ENCODE data around the gene LNPEP.

LNPEP gene

DNA sequence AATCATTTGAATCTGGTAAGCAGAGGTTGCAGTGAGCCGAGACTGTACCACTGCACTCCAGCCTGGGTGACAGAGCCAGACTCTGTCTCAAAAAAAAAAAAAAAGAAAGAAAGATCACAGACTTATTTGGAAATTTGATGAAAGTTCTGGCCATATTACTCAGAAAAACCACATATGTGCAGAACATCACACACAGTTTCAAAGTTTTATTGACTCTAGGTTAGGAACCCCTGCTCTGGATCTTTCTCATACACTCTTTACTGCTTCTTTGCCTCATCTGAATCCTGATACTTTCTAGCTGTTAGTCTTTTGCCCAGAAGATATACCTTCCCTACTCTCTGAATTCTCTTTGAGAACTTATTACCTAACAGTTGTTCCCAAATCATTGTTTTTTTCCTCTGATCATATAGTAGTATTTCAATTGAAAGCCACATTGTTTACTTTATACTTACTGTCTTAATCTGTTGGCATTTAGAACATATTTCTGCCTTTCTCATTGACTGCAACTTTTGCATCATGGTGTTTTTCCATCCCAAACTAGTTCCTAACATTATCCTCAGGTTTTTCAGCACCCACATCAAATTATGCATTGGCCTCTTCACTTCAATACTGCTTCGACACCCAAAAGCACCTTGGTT lies 68.7 kb downstream of the LNPEP start:
- no peaks in the 10 kb centered on the region for H3K36me3 ChIP-seq (ENCODE audit: control insufficient read depth, insufficient read depth, low read length)
- H3K27me3 ChIP-seq (ENCODE audit: control insufficient read depth, insufficient read depth, low read length): no peaks in the 10 kb centered on the region
- H3K4me3 ChIP-seq (ENCODE audit: low read depth, low read length): no peak overlapping the region
- H3K9ac ChIP-seq (ENCODE audit: low read length): no peak overlapping the region
- no peaks in the 10 kb centered on the region for H3K4me1 ChIP-seq (ENCODE audit: control insufficient read depth, insufficient read depth, low read length)
- H3K27ac ChIP-seq (ENCODE audit: low read depth, low read length): no peak overlapping the region
- no peaks in the 10 kb centered on the region for H3K9me3 ChIP-seq (ENCODE audit: control insufficient read depth, insufficient read depth, low read depth, low read length)

DNA sequence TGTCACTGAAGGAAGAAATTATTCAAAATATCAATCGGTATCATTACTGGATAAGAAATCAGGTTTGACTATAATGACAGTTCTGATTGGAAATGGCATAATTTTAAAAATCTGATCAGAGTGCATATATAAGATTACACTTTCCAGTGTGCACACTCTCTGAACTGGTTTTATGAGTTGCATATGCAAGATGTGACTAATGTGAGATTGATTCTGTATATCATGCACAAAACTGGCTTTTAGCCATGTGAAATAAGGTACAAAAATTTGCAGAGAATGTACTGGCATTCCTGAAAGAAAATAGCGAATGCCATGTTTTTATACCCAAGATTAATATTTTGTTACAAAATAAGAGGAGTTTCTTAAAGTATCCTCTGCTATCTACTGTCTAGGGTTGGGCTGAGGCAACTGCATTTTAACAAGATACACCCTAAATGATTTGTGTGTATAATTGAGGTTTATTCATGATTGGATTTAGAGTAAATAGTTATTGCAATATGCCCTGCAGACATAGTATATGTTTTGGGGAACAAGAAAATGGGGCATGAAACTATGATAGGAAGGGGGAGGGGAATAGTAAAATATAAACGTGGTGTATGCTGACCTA lies 70.7 kb downstream of the LNPEP start:
- no peaks in the 10 kb centered on the region for H3K9me3 ChIP-seq (ENCODE audit: control insufficient read depth, insufficient read depth, low read depth, low read length)
- H3K36me3 ChIP-seq (ENCODE audit: control insufficient read depth, insufficient read depth, low read length): no peaks in the 10 kb centered on the region
- H3K27ac ChIP-seq (ENCODE audit: low read depth, low read length): no peak overlapping the region

DNA sequence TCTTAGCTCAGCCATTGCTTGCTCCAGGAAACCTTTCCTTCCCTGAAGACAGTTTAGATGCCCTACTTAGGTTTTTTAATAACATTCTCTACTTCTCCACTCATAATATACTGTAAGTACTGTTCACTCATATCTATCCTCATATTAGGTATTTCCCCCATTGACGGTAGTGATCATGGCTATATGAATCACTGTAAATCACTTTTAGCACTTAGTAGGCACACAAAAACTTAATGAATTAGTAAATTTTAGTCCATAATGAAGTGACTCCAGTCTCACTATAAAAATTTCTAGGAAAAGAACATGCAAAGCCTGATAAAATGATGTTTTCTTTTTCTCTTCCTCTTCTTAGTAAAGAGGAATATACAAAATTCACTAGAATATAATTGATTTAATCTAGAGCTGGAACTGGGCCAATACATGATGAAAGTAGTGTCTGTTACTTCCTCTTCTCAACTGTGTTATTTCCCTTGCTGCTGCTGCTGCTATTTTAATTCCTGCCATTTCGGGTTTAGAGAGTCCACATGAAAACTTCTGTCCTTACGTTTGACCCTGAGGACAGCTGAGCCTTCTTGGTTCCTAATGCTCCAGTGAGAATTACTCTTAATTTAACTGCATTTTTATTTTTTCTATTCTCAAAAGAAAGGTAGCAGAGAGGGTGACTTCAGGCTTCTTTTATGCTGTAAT lies 73.5 kb downstream of the LNPEP start:
- H3K27ac ChIP-seq (ENCODE audit: low read depth, low read length): no peak overlapping the region
- H3K4me1 ChIP-seq (ENCODE audit: control insufficient read depth, insufficient read depth, low read length): no peaks in the 10 kb centered on the region
- H3K9ac ChIP-seq (ENCODE audit: low read length): no peak overlapping the region
- H3K4me3 ChIP-seq (ENCODE audit: low read depth, low read length): no peak overlapping the region
- no peaks in the 10 kb centered on the region for H3K27me3 ChIP-seq (ENCODE audit: control insufficient read depth, insufficient read depth, low read length)
- H3K9me3 ChIP-seq (ENCODE audit: control insufficient read depth, insufficient read depth, low read depth, low read length): no peaks in the 10 kb centered on the region
- H3K36me3 ChIP-seq (ENCODE audit: control insufficient read depth, insufficient read depth, low read length): no peaks in the 10 kb centered on the region

More for the DNA sequence above, 70.7 kb downstream of the LNPEP start:
- Histone ChIP-seq H3K4me3 (ENCODE audit: low read depth, low read length) (no peak overlapping the region), H3K4me1 (ENCODE audit: control insufficient read depth, insufficient read depth, low read length) (no peaks in the 10 kb centered on the region), H3K27me3 (ENCODE audit: control insufficient read depth, insufficient read depth, low read length) (no peaks in the 10 kb centered on the region), H3K9ac (ENCODE audit: low read length) (no peak overlapping the region)

DNA sequence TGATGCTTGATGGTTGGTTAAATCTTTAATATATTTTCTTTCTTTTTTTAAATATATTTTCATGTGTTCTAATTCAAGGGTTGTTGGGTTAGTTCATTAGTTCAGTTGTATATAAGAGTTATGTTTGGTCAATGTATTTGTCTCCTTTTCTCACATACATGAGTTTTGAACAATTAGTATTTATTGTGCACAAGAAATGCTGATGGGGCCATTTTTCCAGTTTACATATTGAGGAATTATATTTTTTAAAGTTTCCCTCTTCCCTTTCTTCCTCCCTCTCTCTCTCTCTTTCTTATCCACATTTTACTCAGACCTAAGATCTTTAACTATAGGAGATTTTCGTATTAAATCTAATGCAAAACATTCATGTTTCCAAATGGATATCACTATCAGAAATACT lies 74.0 kb downstream of the LNPEP start:
- no peak overlapping the region for H3K4me3 ChIP-seq (ENCODE audit: low read depth, low read length)
- no peaks in the 10 kb centered on the region for H3K9me3 ChIP-seq (ENCODE audit: control insufficient read depth, insufficient read depth, low read depth, low read length)
- no peak overlapping the region for H3K9ac ChIP-seq (ENCODE audit: low read length)
- H3K27ac ChIP-seq (ENCODE audit: low read depth, low read length): no peak overlapping the region
- H3K36me3 ChIP-seq (ENCODE audit: control insufficient read depth, insufficient read depth, low read length): no peaks in the 10 kb centered on the region
- no peaks in the 10 kb centered on the region; the same call in 1 of the 2 replicates for H3K4me1 ChIP-seq (ENCODE audit: control insufficient read depth, insufficient read depth, low read length)
- H3K27me3 ChIP-seq (ENCODE audit: control insufficient read depth, insufficient read depth, low read length): no peaks in the 10 kb centered on the region

DNA sequence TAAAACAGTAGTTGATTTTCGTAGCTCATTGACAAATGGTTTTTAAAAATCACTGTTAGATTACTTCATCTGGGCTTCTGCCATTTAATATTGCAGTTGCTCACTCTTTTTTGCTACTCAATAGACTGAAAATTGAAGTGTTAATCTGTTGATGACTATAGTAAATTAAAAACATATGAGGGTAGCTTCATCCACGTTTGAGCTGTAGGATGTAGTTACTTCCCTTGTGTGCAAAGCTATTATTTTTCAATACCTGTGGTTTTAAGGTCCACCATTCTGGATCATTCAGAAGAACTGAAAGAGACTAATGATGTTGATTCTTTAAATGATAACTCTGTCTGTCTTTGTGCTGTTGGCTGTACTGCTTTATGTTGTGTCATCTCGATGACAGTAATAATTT lies 74.7 kb downstream of the LNPEP start:
- H3K9me3 ChIP-seq (ENCODE audit: control insufficient read depth, insufficient read depth, low read depth, low read length): no peaks in the 10 kb centered on the region
- H3K27ac ChIP-seq (ENCODE audit: low read depth, low read length): no peak overlapping the region
- H3K4me1 ChIP-seq (ENCODE audit: control insufficient read depth, insufficient read depth, low read length): no peaks in the 10 kb centered on the region; the same call in 1 of the 2 replicates
- no peaks in the 10 kb centered on the region for H3K36me3 ChIP-seq (ENCODE audit: control insufficient read depth, insufficient read depth, low read length)
- no peaks in the 10 kb centered on the region for H3K27me3 ChIP-seq (ENCODE audit: control insufficient read depth, insufficient read depth, low read length)
- H3K4me3 ChIP-seq (ENCODE audit: low read depth, low read length): no peak overlapping the region
- no peak overlapping the region for H3K9ac ChIP-seq (ENCODE audit: low read length)

DNA sequence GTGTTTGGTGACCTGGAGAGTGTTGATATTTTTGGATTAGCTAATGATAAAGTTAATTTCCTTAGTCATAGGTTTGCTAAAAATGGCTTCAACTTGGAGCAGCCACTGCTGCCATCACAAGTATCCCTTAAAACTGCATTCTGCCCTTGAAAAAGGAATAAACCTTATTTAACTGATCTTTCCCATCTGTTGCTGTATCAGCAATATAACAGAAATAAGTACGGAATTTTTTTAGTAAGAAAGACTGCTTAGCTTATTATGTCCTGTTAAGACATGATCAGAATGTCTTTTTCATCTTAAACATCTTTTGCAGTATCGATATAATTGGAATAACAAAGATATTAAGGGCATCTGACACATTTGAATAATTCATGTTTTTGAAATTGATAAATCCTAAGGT lies 75.7 kb downstream of the LNPEP start:
- Histone ChIP-seq H3K9me3 (ENCODE audit: control insufficient read depth, insufficient read depth, low read depth, low read length) (no peaks in the 10 kb centered on the region), H3K4me1 (ENCODE audit: control insufficient read depth, insufficient read depth, low read length) (no peaks in the 10 kb centered on the region; the same call in 1 of the 2 replicates), H3K36me3 (ENCODE audit: control insufficient read depth, insufficient read depth, low read length) (no peaks in the 10 kb centered on the region), H3K27me3 (ENCODE audit: control insufficient read depth, insufficient read depth, low read length) (no peaks in the 10 kb centered on the region), H3K4me3 (ENCODE audit: low read depth, low read length) (no peak overlapping the region), H3K9ac (ENCODE audit: low read length) (no peak overlapping the region), H3K27ac (ENCODE audit: low read depth, low read length) (no peak overlapping the region)

DNA sequence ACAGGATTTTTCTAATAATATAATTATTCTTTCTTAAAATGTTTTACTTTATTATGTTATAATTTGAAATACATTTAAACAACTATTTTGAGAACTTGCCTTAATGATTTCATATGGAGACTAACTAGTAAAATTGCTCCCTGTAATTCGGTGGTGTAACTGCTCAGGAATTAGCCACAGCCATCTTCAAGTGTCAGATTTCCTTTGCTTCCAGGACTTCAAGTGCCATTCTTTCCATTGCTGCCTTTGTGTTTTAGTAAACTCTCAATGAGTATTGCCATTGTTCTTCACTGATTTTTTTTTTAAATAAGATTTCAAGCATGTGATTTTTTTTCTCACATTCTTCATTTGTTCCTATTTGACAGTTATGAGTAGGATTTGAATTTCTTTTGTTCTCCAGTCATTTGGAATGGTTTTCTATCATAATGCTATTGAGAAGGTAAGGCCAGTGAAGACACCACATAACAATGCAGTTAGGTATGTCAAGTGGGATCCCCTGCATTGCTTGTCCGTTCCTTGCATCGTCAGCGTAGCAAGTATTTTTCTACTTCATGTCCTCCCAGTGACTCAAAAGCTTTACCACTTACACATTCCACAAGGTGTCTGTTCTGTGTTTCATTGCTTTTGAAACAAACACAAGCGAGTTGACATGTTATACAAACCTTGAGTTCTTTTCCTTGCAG lies 83.7 kb downstream of the LNPEP start:
- H3K36me3 ChIP-seq (ENCODE audit: control insufficient read depth, insufficient read depth, low read length): no peaks in the 10 kb centered on the region
- H3K4me3 ChIP-seq (ENCODE audit: low read depth, low read length): no peak overlapping the region
- H3K27ac ChIP-seq (ENCODE audit: low read depth, low read length): no peak overlapping the region
- H3K9ac ChIP-seq (ENCODE audit: low read length): no peak overlapping the region
- no peaks in the 10 kb centered on the region for H3K27me3 ChIP-seq (ENCODE audit: control insufficient read depth, insufficient read depth, low read length)
- H3K4me1 ChIP-seq (ENCODE audit: control insufficient read depth, insufficient read depth, low read length): no peaks in the 10 kb centered on the region; the same call in 1 of the 2 replicates
- no peaks in the 10 kb centered on the region for H3K9me3 ChIP-seq (ENCODE audit: control insufficient read depth, insufficient read depth, low read depth, low read length)

DNA sequence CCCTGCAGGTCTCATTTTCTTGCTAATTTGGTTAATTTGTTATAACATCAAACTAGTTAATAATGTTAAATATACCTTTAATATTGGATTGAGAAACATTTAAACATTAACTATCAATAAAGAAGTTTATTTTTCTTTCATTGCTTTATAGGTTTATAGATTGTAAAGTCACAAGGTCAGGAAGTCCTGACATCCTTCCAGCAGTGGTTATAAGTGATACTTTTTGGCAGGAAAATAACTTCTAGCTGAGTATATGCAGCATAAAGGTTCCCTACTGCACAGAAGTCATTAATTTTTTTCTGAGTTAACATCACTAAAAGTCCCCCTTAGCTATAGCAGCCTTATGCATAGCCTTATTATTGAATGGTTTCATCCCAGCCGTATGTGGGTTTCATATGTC lies 85.5 kb downstream of the LNPEP start:
- H3K9me3 ChIP-seq (ENCODE audit: control insufficient read depth, insufficient read depth, low read depth, low read length): no peaks in the 10 kb centered on the region
- no peak overlapping the region for H3K9ac ChIP-seq (ENCODE audit: low read length)
- H3K4me3 ChIP-seq (ENCODE audit: low read depth, low read length): no peak overlapping the region
- no peaks in the 10 kb centered on the region for H3K27me3 ChIP-seq (ENCODE audit: control insufficient read depth, insufficient read depth, low read length)
- no peaks in the 10 kb centered on the region for H3K36me3 ChIP-seq (ENCODE audit: control insufficient read depth, insufficient read depth, low read length)
- H3K4me1 ChIP-seq (ENCODE audit: control insufficient read depth, insufficient read depth, low read length): no peaks in the 10 kb centered on the region
- H3K27ac ChIP-seq (ENCODE audit: low read depth, low read length): no peak overlapping the region

DNA sequence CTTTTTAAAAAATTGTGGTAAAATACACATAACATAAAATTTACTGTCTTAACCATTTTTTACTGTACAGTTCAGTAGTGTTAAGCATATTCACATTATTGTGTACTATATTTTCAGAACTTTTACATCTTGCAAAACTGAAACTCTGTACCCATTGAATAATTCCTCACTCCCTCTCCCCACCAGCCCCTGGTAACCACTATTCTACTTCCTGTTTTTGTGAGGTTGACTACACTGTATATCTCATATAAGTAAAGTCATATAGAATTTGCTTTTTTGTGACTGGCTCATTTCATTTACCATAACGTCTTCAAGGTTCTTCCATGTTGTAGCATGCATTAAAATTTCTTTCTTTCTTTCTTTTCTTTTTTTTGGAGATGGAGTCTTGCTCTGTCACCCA lies 87.0 kb downstream of the LNPEP start:
- no peak overlapping the region for H3K27ac ChIP-seq (ENCODE audit: low read depth, low read length)
- no peaks in the 10 kb centered on the region for H3K4me1 ChIP-seq (ENCODE audit: control insufficient read depth, insufficient read depth, low read length)
- H3K9me3 ChIP-seq (ENCODE audit: control insufficient read depth, insufficient read depth, low read depth, low read length): no peaks in the 10 kb centered on the region
- H3K36me3 ChIP-seq (ENCODE audit: control insufficient read depth, insufficient read depth, low read length): no peaks in the 10 kb centered on the region
- H3K4me3 ChIP-seq (ENCODE audit: low read depth, low read length): no peak overlapping the region
- H3K27me3 ChIP-seq (ENCODE audit: control insufficient read depth, insufficient read depth, low read length): no peaks in the 10 kb centered on the region
- H3K9ac ChIP-seq (ENCODE audit: low read length): no peak overlapping the region

DNA sequence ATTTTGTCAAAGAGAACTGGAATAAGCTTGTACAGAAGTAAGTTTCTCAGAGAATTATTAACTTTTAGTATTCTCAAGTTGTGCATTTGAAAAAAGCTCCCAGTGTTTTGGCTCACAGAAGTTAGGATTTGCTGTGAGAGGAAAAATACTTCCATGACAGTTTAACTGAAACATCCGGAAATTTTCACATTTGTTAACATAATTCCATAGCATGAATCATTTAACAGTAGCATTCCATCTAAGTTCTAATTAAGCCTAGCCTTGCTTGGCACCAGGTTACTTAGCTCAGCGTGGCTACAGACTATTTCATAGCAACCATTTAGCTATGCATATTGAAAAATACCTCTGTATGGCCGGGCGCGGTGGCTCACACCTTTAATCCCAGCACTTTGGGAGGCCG lies 90.8 kb downstream of the LNPEP start:
- no peak overlapping the region for H3K4me3 ChIP-seq (ENCODE audit: low read depth, low read length)
- H3K9ac ChIP-seq (ENCODE audit: low read length): no peak overlapping the region
- H3K36me3 ChIP-seq (ENCODE audit: control insufficient read depth, insufficient read depth, low read length): no peaks in the 10 kb centered on the region
- no peaks in the 10 kb centered on the region for H3K27me3 ChIP-seq (ENCODE audit: control insufficient read depth, insufficient read depth, low read length)
- no peak overlapping the region for H3K27ac ChIP-seq (ENCODE audit: low read depth, low read length)
- H3K4me1 ChIP-seq (ENCODE audit: control insufficient read depth, insufficient read depth, low read length): no peaks in the 10 kb centered on the region
- no peaks in the 10 kb centered on the region for H3K9me3 ChIP-seq (ENCODE audit: control insufficient read depth, insufficient read depth, low read depth, low read length)

DNA sequence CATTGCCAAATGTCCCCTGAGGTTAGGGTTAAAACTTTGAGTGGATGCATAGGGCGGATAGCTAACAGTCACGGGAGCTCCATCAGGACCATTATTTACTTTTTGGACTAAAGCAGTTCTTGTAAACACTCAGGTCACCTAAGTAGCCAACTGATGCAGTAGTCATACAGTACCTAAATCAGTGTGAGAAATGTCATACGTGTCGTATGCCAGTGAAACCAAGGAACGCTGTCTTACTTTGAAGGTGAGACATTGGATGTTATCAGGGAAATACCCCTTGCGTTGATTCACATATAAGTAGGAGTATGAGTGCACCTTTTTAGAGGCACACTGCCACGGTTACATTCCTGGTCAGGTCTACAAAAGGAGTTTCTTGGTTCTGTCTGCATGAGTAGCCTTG lies 101.9 kb downstream of the LNPEP start:
- H3K36me3 ChIP-seq (ENCODE audit: control insufficient read depth, insufficient read depth, low read length): no peaks in the 10 kb centered on the region

More for the DNA sequence above, 101.9 kb downstream of the LNPEP start:
- H3K9me3 ChIP-seq (ENCODE audit: control insufficient read depth, insufficient read depth, low read depth, low read length): no peaks in the 10 kb centered on the region
- H3K4me1 ChIP-seq (ENCODE audit: control insufficient read depth, insufficient read depth, low read length): no peaks in the 10 kb centered on the region; the same call in none of the 2 replicates
- no peaks in the 10 kb centered on the region for H3K27me3 ChIP-seq (ENCODE audit: control insufficient read depth, insufficient read depth, low read length)
- H3K27ac ChIP-seq (ENCODE audit: low read depth, low read length): no peak overlapping the region
- no peak overlapping the region for H3K4me3 ChIP-seq (ENCODE audit: low read depth, low read length)
- no peak overlapping the region for H3K9ac ChIP-seq (ENCODE audit: low read length)

Measured in HUES6 (cell line).